Naive B cell (primary cell): Measurements from ENCODE around the gene APBB2. TPM values are rescaled to one million over a fixed set of nuclear protein-coding genes. Genes with fewer than 3 reads are reported as not detected.
A peak's percentile ranks its signal among the peaks of the same experiment; 100 is the strongest.

ENCODE experiments used
- ATAC-seq, 2 donors: fragments of 150-1000 bp; cut with Tn5 transposase; 2 replicates each; pipeline ENCODE4 v1.10.0; 2021; ENCODE audit warnings: low read depth in 2 of 2, mild to moderate bottlenecking in 2 of 2, moderate library complexity in 2 of 2
- DNase-seq: peaks from one replicate; pipeline ENCODE4 v3.0.0; 2022
- H3K27ac Mint-ChIP-seq, 6 donors: one replicate each; pipeline ENCODE4 v1.8.0; 2020 to 2022; ENCODE audit warnings: mild to moderate bottlenecking in 6 of 6, mixed read lengths in 6 of 6, moderate library complexity in 5 of 6, inconsistent platforms in 2 of 6
- H3K27me3 Mint-ChIP-seq, 3 donors: one replicate each; pipeline ENCODE4 v1.8.0; 2021 to 2022; ENCODE audit warnings: mixed read lengths in 3 of 3, mild to moderate bottlenecking in 1 of 3
- H3K36me3 Mint-ChIP-seq, 2 donors: one replicate each; pipeline ENCODE4 v1.8.0; 2020 to 2022; ENCODE audit warnings: mixed read lengths in 2 of 2, inconsistent platforms in 1 of 2, mild to moderate bottlenecking in 1 of 2
- H3K4me1 Mint-ChIP-seq, 3 donors: one replicate each; pipeline ENCODE4 v1.8.0; 2020 to 2022; ENCODE audit warnings: mixed read lengths in 3 of 3, inconsistent platforms in 1 of 3, mild to moderate bottlenecking in 1 of 3, moderate library complexity in 1 of 3
- H3K4me3 Mint-ChIP-seq, 8 donors: one replicate each; pipeline ENCODE4 v1.8.0; 2020 to 2022; ENCODE audit warnings: mild to moderate bottlenecking in 8 of 8, mixed read lengths in 8 of 8, moderate library complexity in 8 of 8, inconsistent platforms in 2 of 8
- H3K9me3 Mint-ChIP-seq, 7 donors: one replicate each; pipeline ENCODE4 v1.8.0; 2020 to 2022; ENCODE audit warnings: mixed read lengths in 7 of 7, mild to moderate bottlenecking in 5 of 7, inconsistent platforms in 2 of 7, moderate library complexity in 1 of 7
- polyA plus RNA-seq, 6 donors: library from polyadenylated mRNA; unstranded; fragments of 300-500 nt; fragmentation: Illumina TruSeq; gene quantifications; one replicate each; pipeline ENCODE4 v1.2.3, GENCODE V29; 2021; ENCODE audit warnings: low read depth in 6 of 6

APBB2 gene
- polyA plus RNA-seq = 10 to 100 TPM in 5 of 6 donors, 1 to 10 TPM in 1; 8.6 to 23.5 (median 15.7) TPM

DNA sequence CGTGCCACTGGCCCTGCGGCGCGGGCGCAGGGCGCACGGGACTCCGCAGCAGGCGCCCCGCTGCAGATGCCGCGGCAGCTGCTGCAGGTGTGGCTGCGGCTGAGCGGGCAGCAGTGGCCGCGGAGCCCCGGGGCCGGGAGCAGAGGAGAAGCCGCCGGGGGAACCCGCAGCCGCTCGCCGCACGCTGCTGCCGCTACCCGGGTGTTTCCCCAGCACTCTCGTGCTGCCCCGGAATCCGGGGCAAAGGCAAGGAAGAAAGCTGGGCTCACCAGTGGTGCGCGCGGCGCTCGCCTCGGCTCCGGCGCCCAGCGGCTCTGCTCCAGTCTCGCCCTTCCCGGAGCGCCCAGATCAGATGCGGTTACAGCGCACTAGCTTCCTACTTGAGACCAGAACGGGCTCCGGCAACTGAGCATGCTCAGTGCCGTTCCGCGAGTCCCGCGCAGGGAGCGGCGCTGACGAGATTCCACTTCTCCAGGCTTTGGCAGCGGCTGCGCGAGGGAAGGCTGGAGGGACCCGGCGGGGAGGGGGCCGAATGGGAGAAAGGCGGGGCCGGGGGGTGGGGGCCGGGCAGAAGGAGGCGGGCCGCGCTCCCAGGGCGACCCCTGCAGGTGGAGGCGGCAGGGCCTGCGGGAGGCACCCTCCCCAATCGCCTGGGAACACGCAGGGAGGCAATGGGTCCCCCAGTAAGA lies at the start of gene APBB2:
APBB2 (minus strand) TSS at position 407 of the 689 bp plus-strand sequence. CDS start 181,288 bp downstream, outside the sequence.
- peak; percentile 44 to 57 for ATAC-seq
- Mint-ChIP-seq H3K36me3 (peaks cover 0 to 6% of the 10 kb centered on the region in 2 donors), H3K4me1 (peaks cover 9 to 29% (median 28%) of the 10 kb centered on the region in 3 donors), H3K4me3 (peak within 1 kb of the TSS; percentile 61 to 88 (median 68)), H3K9me3 (peaks cover 0 to 6% (median 0%) of the 10 kb centered on the region in 7 donors), H3K27me3 (peaks cover 56 to 70% (median 64%) of the 10 kb centered on the region in 3 donors), H3K27ac (no peak within 1 kb of the TSS)
- DNase-seq = peak; percentile 15

DNA sequence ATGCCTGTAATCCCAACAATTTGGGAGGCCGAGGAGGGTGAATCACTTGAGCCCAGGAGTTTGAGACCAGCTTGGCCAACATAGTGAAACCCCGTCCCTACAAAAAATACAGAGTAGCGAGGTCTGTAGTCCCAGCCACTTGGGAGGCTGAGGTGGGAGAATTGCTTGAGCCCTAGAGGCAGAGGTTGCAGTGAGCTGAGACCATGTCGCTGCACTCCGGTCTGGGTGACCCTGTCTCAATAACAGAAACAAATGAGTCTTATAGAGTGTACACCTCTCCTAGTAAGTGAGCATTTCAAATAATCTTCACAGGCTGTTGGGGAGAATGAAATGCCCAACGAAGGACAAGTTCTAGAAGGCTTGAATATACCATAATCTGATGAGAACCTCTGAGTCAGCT lies 47.9 kb upstream of the APBB2 start:
- DNase-seq = no peak
- Mint-ChIP-seq H3K36me3 (peaks cover 0 to 8% of the 10 kb centered on the region in 2 donors), H3K9me3 (no peaks in the 10 kb centered on the region), H3K27ac (no peak overlapping the region), H3K27me3 (peaks cover 23 to 36% (median 32%) of the 10 kb centered on the region in 3 donors), H3K4me3 (no peak overlapping the region), H3K4me1 (peaks cover 7 to 9% (median 8%) of the 10 kb centered on the region in 3 donors)
- ATAC-seq = no peak

DNA sequence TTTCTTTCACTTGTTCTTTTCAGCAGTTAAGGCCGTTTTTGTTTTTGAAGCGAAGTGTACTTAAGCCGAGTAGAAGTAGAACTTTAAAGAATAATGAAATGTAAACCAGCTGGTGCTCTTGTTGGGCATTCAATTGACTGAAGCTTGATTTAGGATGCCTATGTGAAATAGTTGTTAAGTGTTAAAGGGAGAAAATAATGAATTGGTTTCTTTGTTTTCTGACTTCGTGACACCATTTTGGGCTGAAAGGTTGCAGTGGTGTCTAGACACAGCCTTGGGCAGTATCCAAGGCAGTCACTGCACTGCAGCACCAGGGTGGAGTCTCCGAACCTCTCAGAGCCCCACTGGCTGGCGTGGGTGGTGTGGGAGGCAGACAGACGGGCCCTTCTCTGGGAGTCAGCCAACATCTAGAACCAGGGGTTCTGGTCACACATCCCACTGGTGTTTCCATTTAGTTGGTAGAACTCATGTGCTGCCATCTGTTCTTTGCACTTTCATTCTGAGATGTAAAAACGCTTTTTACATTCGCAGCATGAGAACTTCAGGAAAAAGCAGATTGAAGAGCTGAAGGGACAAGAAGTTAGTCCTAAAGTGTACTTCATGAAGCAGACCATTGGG lies 45.9 kb upstream of the APBB2 start:
- no peak overlapping the region for H3K4me3 Mint-ChIP-seq
- peaks cover 0 to 2% (median 0%) of the 10 kb centered on the region in 7 donors for H3K9me3 Mint-ChIP-seq
- no peak for DNase-seq
- no peak for ATAC-seq
- H3K27me3 Mint-ChIP-seq = peaks cover 38 to 50% (median 44%) of the 10 kb centered on the region in 3 donors
- peaks cover 8 to 15% (median 9%) of the 10 kb centered on the region in 3 donors for H3K4me1 Mint-ChIP-seq
- no peak overlapping the region for H3K27ac Mint-ChIP-seq
- H3K36me3 Mint-ChIP-seq = peaks cover 0 to 8% of the 10 kb centered on the region in 2 donors

DNA sequence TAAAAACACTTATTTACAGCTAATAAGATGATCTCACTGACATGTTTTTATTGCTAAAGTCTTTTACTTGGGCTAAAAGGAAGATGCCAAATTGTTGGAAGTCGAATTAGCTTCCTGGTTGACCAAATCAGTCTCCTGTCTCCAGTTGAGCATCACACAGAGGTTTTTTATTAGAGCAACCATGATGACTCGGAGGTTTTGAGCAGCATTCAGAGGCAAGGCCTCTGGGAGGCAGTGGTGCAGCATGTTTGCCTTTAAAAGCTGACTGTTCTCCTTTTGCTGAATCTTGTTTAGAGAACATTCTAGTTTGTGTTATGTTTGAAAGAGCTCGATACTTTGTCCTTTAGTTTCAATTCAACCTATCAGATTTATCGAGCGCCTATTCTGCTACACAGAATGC lies 44.4 kb upstream of the APBB2 start:
- Mint-ChIP-seq H3K27ac (no peak overlapping the region), H3K4me3 (no peak overlapping the region), H3K9me3 (peaks cover 0 to 2% (median 0%) of the 10 kb centered on the region in 7 donors), H3K27me3 (peaks cover 39 to 63% (median 51%) of the 10 kb centered on the region in 3 donors), H3K36me3 (peaks cover 0 to 8% of the 10 kb centered on the region in 2 donors), H3K4me1 (peaks cover 8 to 15% (median 9%) of the 10 kb centered on the region in 3 donors)
- ATAC-seq = no peak
- no peak for DNase-seq

DNA sequence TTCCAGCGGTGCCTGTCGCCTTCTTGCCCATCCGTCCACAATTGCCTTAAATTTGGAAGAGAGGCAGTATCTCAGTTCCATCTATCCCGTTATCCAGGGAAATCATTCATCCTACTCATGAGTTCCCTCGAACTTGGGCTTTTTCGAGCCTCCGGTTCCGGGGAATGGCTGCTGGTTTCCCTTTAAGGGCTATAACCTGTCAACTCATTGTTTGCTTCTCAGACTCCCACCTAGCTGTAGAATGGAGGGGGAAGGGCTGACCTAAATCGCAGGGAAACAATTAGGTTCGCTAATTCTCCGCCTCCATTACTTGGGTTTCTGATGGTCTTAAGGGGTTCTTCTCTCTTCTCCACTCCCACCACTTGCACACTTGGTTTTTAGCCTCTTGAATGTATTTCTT lies 43.6 kb upstream of the APBB2 start:
- Mint-ChIP-seq H3K27me3 (peaks cover 37 to 67% (median 51%) of the 10 kb centered on the region in 3 donors), H3K27ac (peak overlapping the region in 1 of 6 donors; percentile 16), H3K4me1 (peaks cover 8 to 15% (median 9%) of the 10 kb centered on the region in 3 donors), H3K36me3 (peaks cover 0 to 8% of the 10 kb centered on the region in 2 donors), H3K9me3 (peaks cover 0 to 3% (median 0%) of the 10 kb centered on the region in 7 donors), H3K4me3 (peak overlapping the region; percentile 49 to 90 (median 70))
- ATAC-seq (no peak), DNase-seq (no peak)

DNA sequence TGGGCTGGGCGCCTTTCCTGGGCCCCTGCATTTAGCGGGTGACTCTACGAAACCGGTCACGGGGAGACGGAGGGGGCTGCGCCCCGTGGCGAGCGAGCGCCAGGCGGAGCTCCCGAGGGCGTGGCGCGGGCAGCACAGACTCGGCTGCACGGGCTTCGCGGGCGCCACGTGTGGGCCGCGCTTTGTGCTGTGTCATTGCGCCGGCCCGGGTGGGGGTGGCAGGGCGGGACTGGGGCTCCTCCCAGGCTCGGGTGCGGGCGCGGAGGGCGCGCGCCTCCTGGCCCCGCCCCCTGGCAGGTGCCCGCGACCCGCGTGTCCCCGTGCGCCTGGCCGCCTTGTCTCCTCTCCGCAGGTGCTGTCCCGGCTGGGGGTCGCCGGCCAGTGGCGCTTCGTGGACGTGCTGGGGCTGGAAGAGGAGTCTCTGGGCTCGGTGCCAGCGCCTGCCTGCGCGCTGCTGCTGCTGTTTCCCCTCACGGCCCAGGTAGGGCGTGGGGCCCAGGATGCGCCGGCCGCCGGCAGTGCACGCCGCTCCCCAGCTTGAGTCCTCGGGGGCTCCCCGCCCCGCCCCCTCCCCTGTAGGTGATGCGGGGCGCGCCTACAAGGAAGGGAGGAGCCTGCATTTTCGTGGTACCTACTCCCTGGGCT lies 43.0 kb upstream of the APBB2 start:
- Mint-ChIP-seq H3K27ac (no peak overlapping the region), H3K36me3 (peaks cover 0 to 8% of the 10 kb centered on the region in 2 donors), H3K27me3 (peaks cover 39 to 70% (median 51%) of the 10 kb centered on the region in 3 donors), H3K4me3 (peak overlapping the region in 7 of 8 donors; percentile 49 to 90 (median 75)), H3K4me1 (peaks cover 8 to 15% (median 9%) of the 10 kb centered on the region in 3 donors), H3K9me3 (peaks cover 0 to 4% (median 0%) of the 10 kb centered on the region in 7 donors)
- ATAC-seq = peak; percentile 40 to 46
- peak; percentile 16 for DNase-seq

DNA sequence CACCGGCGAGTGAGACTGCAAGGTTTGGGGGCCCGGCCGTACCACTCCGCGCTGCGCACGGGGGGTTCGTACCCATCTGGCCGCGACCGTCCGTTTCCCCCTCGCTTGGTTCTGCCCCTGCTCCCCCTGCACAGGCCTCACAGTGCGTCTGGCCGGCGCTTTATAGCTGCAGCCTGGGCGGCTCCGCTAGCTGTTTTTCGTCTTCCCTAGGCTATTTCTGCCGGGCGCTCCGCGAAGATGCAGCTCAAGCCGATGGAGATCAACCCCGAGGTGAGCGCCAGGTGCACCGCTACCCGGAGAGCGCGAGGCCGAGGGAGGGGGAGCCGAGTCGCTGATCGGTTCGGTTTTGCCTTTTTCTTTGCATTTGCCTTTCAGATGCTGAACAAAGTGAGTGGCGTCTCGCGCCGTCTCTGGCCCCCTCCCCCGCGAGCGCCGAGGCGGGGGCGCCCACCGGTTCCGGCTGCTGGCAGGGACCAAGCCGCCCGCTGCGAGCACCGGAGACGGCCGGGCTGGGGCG lies 42.5 kb upstream of the APBB2 start, which contains the start of gene UCHL1:
UCHL1 (plus strand) TSS at position 189 of the 517 bp plus-strand sequence; CDS start at position 238, 49 bp downstream.
- Mint-ChIP-seq H3K27ac (no peak within 1 kb of the TSS), H3K4me3 (peak within 1 kb of the TSS; percentile 50 to 90 (median 76)), H3K9me3 (peaks cover 0 to 4% (median 0%) of the 10 kb centered on the region in 7 donors), H3K27me3 (peaks cover 39 to 74% (median 57%) of the 10 kb centered on the region in 3 donors), H3K4me1 (peaks cover 8 to 15% (median 9%) of the 10 kb centered on the region in 3 donors), H3K36me3 (peaks cover 0 to 8% of the 10 kb centered on the region in 2 donors)
- DNase-seq = no peak
- ATAC-seq = peak; percentile 21 to 28

DNA sequence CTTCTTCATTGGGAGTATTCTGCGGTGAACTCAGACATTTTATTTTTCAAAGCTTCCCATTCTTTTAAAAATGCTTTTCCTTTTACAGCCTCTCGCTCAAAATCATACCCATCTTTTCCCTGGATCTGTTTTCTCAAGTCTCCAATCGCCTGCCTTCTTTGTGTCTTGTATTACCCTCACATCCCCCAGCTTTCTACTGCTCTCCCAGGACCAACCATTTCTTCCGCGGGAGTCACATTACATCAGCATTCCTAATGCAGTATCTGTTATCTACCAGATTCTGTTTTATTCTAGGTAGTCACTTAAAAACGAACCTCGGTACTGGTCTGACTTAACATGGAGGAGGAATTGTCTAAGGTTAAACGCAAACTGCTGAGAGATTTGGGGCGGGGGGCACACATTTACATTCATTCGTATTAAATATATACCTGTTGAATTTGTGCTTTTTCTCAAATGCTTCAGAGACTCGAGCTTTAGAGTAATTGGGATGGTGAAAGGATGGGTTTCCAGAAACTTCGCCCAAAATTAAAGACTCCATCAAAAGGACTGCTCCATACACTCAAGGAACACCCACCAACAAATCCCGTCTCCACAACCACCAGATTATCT lies 41.9 kb upstream of the APBB2 start:
- H3K4me3 Mint-ChIP-seq = peak overlapping the region; percentile 18 to 78 (median 64)
- H3K27me3 Mint-ChIP-seq = peaks cover 39 to 74% (median 54%) of the 10 kb centered on the region in 3 donors
- H3K9me3 Mint-ChIP-seq = peaks cover 0 to 4% (median 0%) of the 10 kb centered on the region in 7 donors
- DNase-seq (no peak), ATAC-seq (no peak)
- peaks cover 0 to 8% of the 10 kb centered on the region in 2 donors for H3K36me3 Mint-ChIP-seq
- no peak overlapping the region for H3K27ac Mint-ChIP-seq
- peaks cover 8 to 15% (median 9%) of the 10 kb centered on the region in 3 donors for H3K4me1 Mint-ChIP-seq

DNA sequence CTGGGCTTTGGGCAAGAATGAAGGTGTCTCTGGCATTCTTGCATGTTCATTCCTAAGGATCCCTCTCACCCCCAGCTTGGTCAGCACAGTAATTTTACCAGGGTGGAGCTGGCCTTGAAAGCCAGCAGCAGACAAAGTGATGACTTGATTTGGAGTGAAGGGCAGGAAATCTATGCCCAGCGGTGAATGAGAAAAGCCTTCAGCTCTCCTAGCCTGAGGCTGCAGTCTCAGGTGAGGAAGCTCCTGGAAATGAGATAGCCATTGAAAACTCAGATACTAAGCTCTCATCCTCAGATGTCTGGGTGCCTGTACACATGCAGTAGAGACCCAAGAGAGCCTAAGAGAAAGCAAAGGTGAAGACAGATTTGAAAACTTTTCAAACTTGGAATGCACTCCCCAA lies 31.6 kb upstream of the APBB2 start:
- Mint-ChIP-seq H3K4me3 (no peak overlapping the region), H3K27ac (no peak overlapping the region), H3K36me3 (no peaks in the 10 kb centered on the region), H3K4me1 (no peaks in the 10 kb centered on the region), H3K27me3 (peaks cover 14 to 36% (median 33%) of the 10 kb centered on the region in 3 donors), H3K9me3 (peaks cover 0 to 5% (median 0%) of the 10 kb centered on the region in 7 donors)
- no peak for ATAC-seq
- no peak for DNase-seq

DNA sequence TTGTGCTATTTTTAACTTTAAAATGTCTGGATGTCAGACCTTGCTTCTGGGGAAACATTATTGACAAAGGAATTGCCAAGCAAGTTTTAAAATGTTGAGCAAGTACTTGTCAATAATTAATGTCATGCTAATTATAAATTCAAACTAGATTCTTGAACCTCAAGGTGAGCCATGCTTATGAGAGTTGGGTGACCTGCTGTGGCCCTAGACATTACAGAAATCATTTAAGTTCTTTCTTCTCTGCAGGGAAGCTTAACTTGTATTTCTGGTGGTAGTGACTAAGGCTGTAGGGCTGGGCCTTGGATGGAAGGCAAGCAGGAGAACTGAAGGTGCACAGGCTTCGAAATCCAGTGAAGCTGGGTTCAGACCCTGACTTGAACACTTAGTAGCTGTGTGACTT lies 27.6 kb upstream of the APBB2 start:
- no peak overlapping the region for H3K4me3 Mint-ChIP-seq
- no peaks in the 10 kb centered on the region for H3K36me3 Mint-ChIP-seq
- DNase-seq (no peak), ATAC-seq (no peak)
- H3K27me3 Mint-ChIP-seq = peaks cover 14 to 26% (median 17%) of the 10 kb centered on the region in 3 donors
- H3K4me1 Mint-ChIP-seq = no peaks in the 10 kb centered on the region
- peaks cover 0 to 6% (median 0%) of the 10 kb centered on the region in 7 donors for H3K9me3 Mint-ChIP-seq
- no peak overlapping the region for H3K27ac Mint-ChIP-seq

DNA sequence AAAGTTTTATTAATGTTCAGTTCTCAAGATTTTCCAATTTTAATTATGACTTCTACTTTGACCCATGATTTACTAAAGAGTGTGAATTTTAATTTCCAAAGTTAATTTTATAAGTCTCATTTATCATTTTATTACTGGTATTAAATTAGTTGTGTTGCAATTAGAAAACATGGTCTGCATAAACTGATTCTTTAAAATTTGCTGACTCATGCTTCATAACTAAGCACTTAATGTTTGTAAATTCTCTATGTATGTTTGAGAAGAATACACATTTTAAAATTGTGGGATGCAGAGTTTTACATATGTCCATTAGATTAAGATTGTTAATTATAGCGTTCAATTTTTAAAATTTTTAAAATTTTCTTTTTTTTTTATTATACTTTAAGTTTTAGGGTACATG lies 22.2 kb upstream of the APBB2 start:
- Mint-ChIP-seq H3K27ac (no peak overlapping the region), H3K4me1 (no peaks in the 10 kb centered on the region), H3K9me3 (peaks cover 0 to 7% (median 2%) of the 10 kb centered on the region in 7 donors), H3K4me3 (no peak overlapping the region), H3K27me3 (peaks cover 0 to 18% (median 1%) of the 10 kb centered on the region in 3 donors), H3K36me3 (no peaks in the 10 kb centered on the region)
- no peak for DNase-seq
- ATAC-seq = no peak

DNA sequence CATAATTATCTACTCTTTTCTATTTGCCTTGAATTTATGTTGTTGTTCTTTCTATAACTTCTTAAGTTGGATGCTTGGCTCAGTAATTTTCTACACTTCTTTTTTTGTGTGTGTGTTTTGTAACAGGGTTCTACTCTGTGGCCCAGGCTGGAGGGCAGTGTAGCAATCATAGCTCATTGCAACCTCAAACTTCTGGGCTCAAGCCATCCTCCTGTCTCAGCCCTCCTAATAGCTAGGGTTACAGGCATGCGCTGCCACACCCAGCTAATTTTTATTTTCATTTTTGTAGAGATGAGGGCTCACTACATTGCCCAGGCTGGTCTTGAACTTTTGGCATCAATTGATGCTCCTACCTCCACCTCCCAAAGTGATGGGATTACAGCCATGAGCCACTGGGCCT lies 21.7 kb upstream of the APBB2 start:
- no peaks in the 10 kb centered on the region for H3K4me1 Mint-ChIP-seq
- H3K27me3 Mint-ChIP-seq = peaks cover 0 to 18% (median 0%) of the 10 kb centered on the region in 3 donors
- peaks cover 0 to 7% (median 2%) of the 10 kb centered on the region in 7 donors for H3K9me3 Mint-ChIP-seq
- H3K36me3 Mint-ChIP-seq = no peaks in the 10 kb centered on the region
- no peak for DNase-seq
- H3K27ac Mint-ChIP-seq = no peak overlapping the region
- ATAC-seq = no peak
- H3K4me3 Mint-ChIP-seq = no peak overlapping the region
